Ishikawa (cell line): ENCODE data around the gene RPA1.

ENCODE experiments used
- CREB1 ChIP-seq: IDR thresholded peaks from 2 replicates; pipeline ENCODE4 v1.6.1; 2012; ENCODE audit warnings: low read depth
- EP300 ChIP-seq: IDR thresholded peaks from 2 replicates; pipeline ENCODE4 v1.6.1; 2012; ENCODE audit warnings: borderline replicate concordance
- FOXM1 ChIP-seq: IDR thresholded peaks from 2 replicates; pipeline ENCODE4 v1.6.1; 2012; ENCODE audit warnings: low read depth, borderline replicate concordance
- TAF1 ChIP-seq: IDR thresholded peaks from 2 replicates; pipeline ENCODE4 v1.6.1; 2012; ENCODE audit warnings: low read depth, mild to moderate bottlenecking
- TEAD4 ChIP-seq: IDR thresholded peaks from 2 replicates; pipeline ENCODE4 v1.6.1; 2012
- YY1 ChIP-seq: IDR thresholded peaks from 2 replicates; pipeline ENCODE4 v1.6.1; 2012; ENCODE audit warnings: low read depth

DNA sequence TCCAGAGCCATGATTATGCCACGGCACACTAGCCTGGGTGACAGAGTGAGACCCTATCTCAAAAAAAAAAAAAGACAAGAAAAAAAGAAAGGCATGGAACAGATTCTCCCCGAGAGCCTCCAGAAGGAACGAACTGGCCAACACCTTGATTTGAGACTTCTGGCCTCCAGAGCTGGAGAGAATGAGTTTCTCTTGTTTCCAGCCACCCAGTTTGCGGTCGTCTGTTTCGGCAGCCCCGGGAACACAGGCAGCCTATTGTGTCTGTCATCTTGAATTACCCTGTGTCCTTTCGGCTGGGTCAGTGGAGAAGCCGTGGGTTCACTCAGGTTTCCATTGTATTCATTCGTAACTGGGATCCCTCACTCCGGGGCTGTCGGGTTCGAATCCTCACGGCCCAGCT, 83.9 kb downstream of the RPA1 start:
- TF ChIP-seq CREB1, result no peak
- TF ChIP-seq EP300, result no peak
- no peak for TF ChIP-seq FOXM1
- TF ChIP-seq YY1, result no peak
- no peak for TF ChIP-seq TEAD4
- TF ChIP-seq TAF1, result no peak
